ENCODE results near the gene COX4I2.

DNA sequence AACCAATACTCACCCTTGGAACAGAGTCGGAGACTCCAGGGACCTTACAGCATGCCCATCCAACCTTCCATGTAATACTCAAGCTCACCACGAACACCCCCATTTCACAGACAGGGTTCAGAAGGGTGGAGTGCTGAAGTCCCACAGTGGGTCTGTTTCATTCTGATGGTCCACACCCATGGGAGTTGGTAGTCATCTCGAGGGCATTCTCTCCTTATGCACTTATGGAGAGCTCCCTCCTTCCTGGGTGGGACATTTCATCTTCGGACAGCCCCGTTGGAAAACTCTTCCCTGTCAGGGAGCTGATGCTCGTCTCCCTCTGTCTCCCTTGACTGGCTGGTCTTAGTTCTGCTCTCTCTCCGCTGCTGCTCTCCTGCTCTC, 38.9 kb downstream of the COX4I2 start:
- TF ChIP-seq, protein P1, sequence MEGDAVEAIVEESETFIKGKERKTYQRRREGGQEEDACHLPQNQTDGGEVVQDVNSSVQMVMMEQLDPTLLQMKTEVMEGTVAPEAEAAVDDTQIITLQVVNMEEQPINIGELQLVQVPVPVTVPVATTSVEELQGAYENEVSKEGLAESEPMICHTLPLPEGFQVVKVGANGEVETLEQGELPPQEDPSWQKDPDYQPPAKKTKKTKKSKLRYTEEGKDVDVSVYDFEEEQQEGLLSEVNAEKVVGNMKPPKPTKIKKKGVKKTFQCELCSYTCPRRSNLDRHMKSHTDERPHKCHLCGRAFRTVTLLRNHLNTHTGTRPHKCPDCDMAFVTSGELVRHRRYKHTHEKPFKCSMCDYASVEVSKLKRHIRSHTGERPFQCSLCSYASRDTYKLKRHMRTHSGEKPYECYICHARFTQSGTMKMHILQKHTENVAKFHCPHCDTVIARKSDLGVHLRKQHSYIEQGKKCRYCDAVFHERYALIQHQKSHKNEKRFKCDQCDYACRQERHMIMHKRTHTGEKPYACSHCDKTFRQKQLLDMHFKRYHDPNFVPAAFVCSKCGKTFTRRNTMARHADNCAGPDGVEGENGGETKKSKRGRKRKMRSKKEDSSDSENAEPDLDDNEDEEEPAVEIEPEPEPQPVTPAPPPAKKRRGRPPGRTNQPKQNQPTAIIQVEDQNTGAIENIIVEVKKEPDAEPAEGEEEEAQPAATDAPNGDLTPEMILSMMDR (IDR thresholded peaks at IDR 0.05): no peak
- TF ChIP-seq EZH2 (IDR thresholded peaks at IDR 0.05; ENCODE audit: borderline replicate concordance, insufficient read depth, low read depth, low read length, poor library complexity, severe bottlenecking): no peak
